Mesenchymal stem cell (in vitro differentiated cells and primary cell): ENCODE measurements around the gene GNB4.

Experiments used
- DNase-seq: peaks from one replicate; pipeline ENCODE4 v3.0.0-alpha.2; 2013
- H2AFZ ChIP-seq: one replicate; pipeline ENCODE4 v1.6.1; 2013; ENCODE audit warnings: low read depth, mild to moderate bottlenecking, control low read depth, inconsistent platforms, low read length, moderate library complexity
- H2AK5ac ChIP-seq: 2 replicates; pipeline ENCODE4 v1.6.1; 2013; ENCODE audit warnings: low read length, moderate library complexity, mild to moderate bottlenecking, inconsistent platforms; ENCODE audit not compliant: severe bottlenecking
- H2BK120ac ChIP-seq: one replicate; pipeline ENCODE4 v1.6.1; 2013; ENCODE audit warnings: low read depth, mild to moderate bottlenecking, inconsistent platforms, low read length, moderate library complexity
- H2BK12ac ChIP-seq, 2 experiments: one replicate each; pipeline ENCODE4 v1.6.1; 2013; ENCODE audit warnings: inconsistent platforms in 2 of 2, low read length in 2 of 2, mild to moderate bottlenecking in 2 of 2, moderate library complexity in 2 of 2, control low read depth in 1 of 2
- H2BK15ac ChIP-seq: one replicate; pipeline ENCODE4 v1.6.1; 2013; ENCODE audit warnings: mild to moderate bottlenecking, low read depth, inconsistent platforms; ENCODE audit not compliant: poor library complexity, severe bottlenecking
- H2BK5ac ChIP-seq: 2 replicates; pipeline ENCODE4 v1.6.1; 2013; ENCODE audit warnings: low read depth, mild to moderate bottlenecking, low read length, control low read depth, inconsistent platforms; ENCODE audit not compliant: poor library complexity, severe bottlenecking
- H3K14ac ChIP-seq, 2 experiments: one replicate each; pipeline ENCODE4 v1.6.1; 2013; ENCODE audit warnings: inconsistent platforms in 2 of 2, low read length in 2 of 2, control low read depth in 1 of 2, mild to moderate bottlenecking in 1 of 2, moderate library complexity in 1 of 2
- H3K18ac ChIP-seq, 2 experiments: one replicate each; pipeline ENCODE4 v1.6.1; 2013; ENCODE audit warnings: inconsistent platforms in 2 of 2, low read length in 2 of 2, control low read depth in 1 of 2, low read depth in 1 of 2, mild to moderate bottlenecking in 1 of 2
- H3K23ac ChIP-seq, 2 experiments: one replicate each; pipeline ENCODE4 v1.6.1; 2013; ENCODE audit warnings: inconsistent platforms in 2 of 2, low read length in 2 of 2, mild to moderate bottlenecking in 2 of 2, moderate library complexity in 2 of 2, control low read depth in 1 of 2
- H3K27ac ChIP-seq: 2 replicates; pipeline ENCODE4 v1.5.1; 2013; ENCODE audit warnings: mild to moderate bottlenecking, moderate library complexity, low read length, control low read depth, inconsistent platforms; ENCODE audit not compliant: poor library complexity, severe bottlenecking
- H3K27me3 ChIP-seq, 2 experiments: 2 replicates each; pipeline versions ENCODE4 v1.6.1 to v1.7.0; 2013; ENCODE audit warnings: low read length in 2 of 2, mild to moderate bottlenecking in 2 of 2, moderate library complexity in 2 of 2, control low read depth in 1 of 2, inconsistent platforms in 1 of 2; ENCODE audit not compliant: control insufficient read depth in 1 of 2, insufficient read depth in 1 of 2
- H3K36me3 ChIP-seq, 2 experiments: 2 replicates each; pipeline versions ENCODE4 v1.6.1 to v1.7.0; 2013; ENCODE audit warnings: low read length in 2 of 2, control low read depth in 1 of 2, inconsistent platforms in 1 of 2, low read depth in 1 of 2, mild to moderate bottlenecking in 1 of 2; ENCODE audit not compliant: insufficient read depth in 2 of 2, control insufficient read depth in 1 of 2
- H3K4ac ChIP-seq, 2 experiments: one replicate each; pipeline ENCODE4 v1.6.1; 2013; ENCODE audit warnings: inconsistent platforms in 2 of 2, low read length in 2 of 2, mild to moderate bottlenecking in 2 of 2, moderate library complexity in 2 of 2, control low read depth in 1 of 2, low read depth in 1 of 2
- H3K4me1 ChIP-seq: 2 replicates; pipeline ENCODE4 v1.6.1; 2013; ENCODE audit warnings: low read depth, low read length, control low read depth; ENCODE audit not compliant: control insufficient read depth, insufficient read depth
- H3K4me2 ChIP-seq: 2 replicates; pipeline ENCODE4 v1.6.1; 2013; ENCODE audit warnings: low read length, mild to moderate bottlenecking, inconsistent platforms; ENCODE audit not compliant: poor library complexity, severe bottlenecking
- H3K4me3 ChIP-seq, 2 experiments: 2 replicates each; pipeline versions ENCODE4 v1.5.1 to v1.7.0; 2013; ENCODE audit warnings: low read length in 2 of 2, mild to moderate bottlenecking in 2 of 2, control low read depth in 1 of 2, low read depth in 1 of 2; ENCODE audit not compliant: insufficient read depth in 1 of 2
- H3K79me1 ChIP-seq: replicated peaks from 2 replicates; pipeline ENCODE4 v1.6.1; 2013; ENCODE audit warnings: mild to moderate bottlenecking, control low read depth, low read length, inconsistent platforms; ENCODE audit not compliant: poor library complexity, severe bottlenecking
- H3K9ac ChIP-seq: 2 replicates; pipeline ENCODE4 v1.7.0; 2013; ENCODE audit warnings: mild to moderate bottlenecking, low read length, moderate library complexity
- H3K9me3 ChIP-seq: 2 replicates; pipeline ENCODE4 v1.7.0; 2013; ENCODE audit warnings: mild to moderate bottlenecking, low read length; ENCODE audit not compliant: control insufficient read depth
- H4K8ac ChIP-seq: one replicate; pipeline ENCODE4 v1.6.1; 2013; ENCODE audit warnings: inconsistent platforms, mild to moderate bottlenecking, low read length, moderate library complexity
- H4K91ac ChIP-seq: one replicate; pipeline ENCODE4 v1.6.1; 2013; ENCODE audit warnings: mild to moderate bottlenecking, low read length, inconsistent platforms
- WGBS: methylation state at CpG from one replicate; pipeline ENCODE4 v1.1.7; 2013; ENCODE audit warnings: mixed read lengths; 5-methylcytosine and 5-hydroxymethylcytosine counted together

GNB4 gene

GRCh38 chr3:179415377-179415776 lies 35.9 kb downstream of the GNB4 start:
- H2AK5ac ChIP-seq, result no peak overlapping the region
- no peak overlapping the region for H2BK12ac ChIP-seq
- H3K4me1 ChIP-seq, result peaks cover 1% of the 10 kb centered on the region
- no peak overlapping the region for H2BK5ac ChIP-seq
- no peak for DNase-seq
- no peak overlapping the region for H3K4me2 ChIP-seq
- no peak overlapping the region for H3K18ac ChIP-seq
- no peak overlapping the region for H3K9ac ChIP-seq
- no peak overlapping the region for H3K4ac ChIP-seq
- H3K27ac ChIP-seq, result no peak overlapping the region
- H3K9me3 ChIP-seq, result no peaks in the 10 kb centered on the region
- no peak overlapping the region for H2BK120ac ChIP-seq
- no peak overlapping the region for H2BK15ac ChIP-seq
- no peak overlapping the region for H2AFZ ChIP-seq
- WGBS, result 92% methylated on average over 2 of the region's 4 CpGs
- no peak overlapping the region for H3K23ac ChIP-seq
- H3K14ac ChIP-seq, result no peak overlapping the region
- H4K8ac ChIP-seq, result no peak overlapping the region
- H3K79me1 ChIP-seq, result peaks cover 15% of the 10 kb centered on the region
- H3K27me3 ChIP-seq, result no peaks in the 10 kb centered on the region
- no peak overlapping the region for H3K4me3 ChIP-seq
- peaks cover 15 to 74% of the 10 kb centered on the region in 2 experiments for H3K36me3 ChIP-seq
- no peak overlapping the region for H4K91ac ChIP-seq

- Histone ChIP-seq H3K4me2 (no peak overlapping the region), H4K8ac (no peak overlapping the region), H2BK12ac (no peak overlapping the region), H3K4me3 (no peak overlapping the region), H3K23ac (no peak overlapping the region), H3K4me1 (peaks cover 1% of the 10 kb centered on the region), H3K27ac (no peak overlapping the region), H3K36me3 (peaks cover 15 to 75% of the 10 kb centered on the region in 2 experiments), H2AFZ (no peak overlapping the region), H3K9me3 (no peaks in the 10 kb centered on the region), H2BK5ac (no peak overlapping the region), H3K4ac (no peak overlapping the region), H2BK120ac (no peak overlapping the region), H3K27me3 (no peaks in the 10 kb centered on the region), H3K18ac (no peak overlapping the region), H4K91ac (no peak overlapping the region), H2BK15ac (no peak overlapping the region), H3K9ac (no peak overlapping the region), H3K79me1 (peaks cover 15% of the 10 kb centered on the region), H3K14ac (no peak overlapping the region), H2AK5ac (no peak overlapping the region)
- no peak for DNase-seq
- WGBS, result no CpG with 5 or more reads among the region's 2 CpGs
These were observed 36.5 kb downstream of the GNB4 start for GRCh38 chr3:179414804-179415203.

- H3K9ac ChIP-seq, result no peak overlapping the region
- H2AFZ ChIP-seq, result no peak overlapping the region
- H2BK15ac ChIP-seq, result no peak overlapping the region
- H3K4me2 ChIP-seq, result no peak overlapping the region
- peaks cover 17% of the 10 kb centered on the region for H3K79me1 ChIP-seq
- H3K4me3 ChIP-seq, result no peak overlapping the region
- H2BK120ac ChIP-seq, result no peak overlapping the region
- H3K18ac ChIP-seq, result no peak overlapping the region
- H3K27ac ChIP-seq, result no peak overlapping the region
- H2BK12ac ChIP-seq, result no peak overlapping the region
- H4K8ac ChIP-seq, result no peak overlapping the region
- no peak for DNase-seq
- no peak overlapping the region for H3K4ac ChIP-seq
- no peak overlapping the region for H3K23ac ChIP-seq
- H2AK5ac ChIP-seq, result no peak overlapping the region
- H3K14ac ChIP-seq, result no peak overlapping the region
- no peaks in the 10 kb centered on the region for H3K9me3 ChIP-seq
- no peaks in the 10 kb centered on the region for H3K27me3 ChIP-seq
- peaks cover 13 to 61% of the 10 kb centered on the region in 2 experiments for H3K36me3 ChIP-seq
- no peak overlapping the region for H4K91ac ChIP-seq
- H2BK5ac ChIP-seq, result no peak overlapping the region
- H3K4me1 ChIP-seq, result peaks cover 2% of the 10 kb centered on the region
These were observed 40.3 kb downstream of the GNB4 start for GRCh38 chr3:179410999-179411398.

GRCh38 chr3:179410331-179410730 lies 40.9 kb downstream of the GNB4 start:
- H4K91ac ChIP-seq, result no peak overlapping the region
- H3K18ac ChIP-seq, result no peak overlapping the region
- no peak overlapping the region for H3K9ac ChIP-seq
- 95% methylated on average over 2 of the region's 2 CpGs for WGBS
- no peak overlapping the region for H2BK15ac ChIP-seq
- H3K4me3 ChIP-seq, result no peak overlapping the region
- no peak overlapping the region for H2BK12ac ChIP-seq
- H3K79me1 ChIP-seq, result peaks cover 17% of the 10 kb centered on the region
- no peak overlapping the region for H2AK5ac ChIP-seq
- H3K27me3 ChIP-seq, result no peaks in the 10 kb centered on the region
- H2BK5ac ChIP-seq, result no peak overlapping the region
- H3K23ac ChIP-seq, result no peak overlapping the region
- H2AFZ ChIP-seq, result no peak overlapping the region
- H3K14ac ChIP-seq, result no peak overlapping the region
- peaks cover 13 to 62% of the 10 kb centered on the region in 2 experiments for H3K36me3 ChIP-seq
- no peak overlapping the region for H2BK120ac ChIP-seq
- no peak overlapping the region for H3K27ac ChIP-seq
- DNase-seq, result peak; percentile 8
- H3K4ac ChIP-seq, result no peak overlapping the region
- H3K4me2 ChIP-seq, result no peak overlapping the region
- peaks cover 2% of the 10 kb centered on the region for H3K4me1 ChIP-seq
- no peaks in the 10 kb centered on the region for H3K9me3 ChIP-seq
- no peak overlapping the region for H4K8ac ChIP-seq
